NT2/D1 (cell line): ENCODE results near the gene ZNF837.

Experiments used
- YY1 ChIP-seq: IDR thresholded peaks from 2 replicates; pipeline ENCODE4 v1.6.1; 2011; ENCODE audit not compliant: insufficient read length, insufficient read depth
- ZNF274 ChIP-seq: IDR thresholded peaks from 2 replicates; pipeline ENCODE4 v1.6.1; 2011; ENCODE audit warnings: mild to moderate bottlenecking, low read depth, low read length

DNA sequence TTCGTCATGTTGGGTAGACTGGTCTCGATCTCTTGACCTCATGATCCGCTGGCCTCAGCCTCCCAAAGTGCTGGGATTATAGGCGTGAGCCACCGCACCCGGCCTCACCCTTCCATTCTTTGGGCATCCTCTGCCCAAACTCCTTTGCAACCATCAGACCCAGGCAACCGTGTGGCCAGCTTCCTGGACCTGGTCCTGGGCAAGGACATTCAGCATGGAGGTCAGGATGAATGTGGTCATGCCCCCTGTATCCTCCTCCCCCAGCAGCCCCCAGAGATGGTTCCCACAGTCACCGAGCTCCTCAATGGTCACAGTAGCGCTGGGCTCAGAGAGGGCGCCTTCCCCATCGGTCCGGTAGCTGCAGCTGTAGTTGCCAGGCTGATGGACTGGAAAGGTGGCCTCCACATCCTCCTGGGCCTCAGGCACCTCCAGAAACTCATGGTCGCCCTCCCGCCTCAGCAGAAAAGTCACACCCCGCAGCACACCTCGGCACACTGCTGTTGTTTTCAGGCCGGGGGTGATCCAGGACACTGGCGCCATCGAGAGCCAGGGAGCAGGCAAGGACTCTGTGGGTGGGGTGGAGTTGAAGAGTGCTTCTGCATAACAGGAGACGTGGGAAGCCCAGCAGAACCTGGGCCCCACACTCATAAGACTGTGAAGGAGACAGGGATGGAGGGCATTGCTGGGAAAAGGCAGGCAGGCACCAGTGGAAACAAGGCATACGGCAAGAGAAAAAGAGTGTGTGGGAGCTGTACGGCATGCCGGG is 28.7 kb downstream of the ZNF837 start:
- TF ChIP-seq ZNF274: no peak
- TF ChIP-seq YY1: no peak
